Thyroid gland (tissue), 4 donors: ENCODE measurements around the gene CD37.
"Not testable (repeated sequence)": the region's sequence is repeated elsewhere in the genome, so short reads cannot be mapped to it uniquely, and the experiment has no call there.

Source experiments
- POLR2A ChIP-seq, 2 donors: fragments of 450-650 bp; IDR thresholded peaks; one replicate each; pipeline ENCODE4 v1.6.1; 2017; ENCODE audit warnings: antibody characterized with exemption in 2 of 2, mild to moderate bottlenecking in 2 of 2, moderate library complexity in 1 of 2
- TF ChIP-seq, protein P1 (sequence below), 6 experiments: fragments of 200-600 bp in 3 of 6; fragments of 450-650 bp in 3 of 6; sonication (generic) in 3 of 6; IDR thresholded peaks; one replicate each; pipeline ENCODE4 v1.5.1; 2016 to 2019; ENCODE audit warnings: antibody characterized with exemption in 6 of 6, mild to moderate bottlenecking in 2 of 6, inconsistent platforms in 1 of 6, moderate library complexity in 1 of 6

DNA sequence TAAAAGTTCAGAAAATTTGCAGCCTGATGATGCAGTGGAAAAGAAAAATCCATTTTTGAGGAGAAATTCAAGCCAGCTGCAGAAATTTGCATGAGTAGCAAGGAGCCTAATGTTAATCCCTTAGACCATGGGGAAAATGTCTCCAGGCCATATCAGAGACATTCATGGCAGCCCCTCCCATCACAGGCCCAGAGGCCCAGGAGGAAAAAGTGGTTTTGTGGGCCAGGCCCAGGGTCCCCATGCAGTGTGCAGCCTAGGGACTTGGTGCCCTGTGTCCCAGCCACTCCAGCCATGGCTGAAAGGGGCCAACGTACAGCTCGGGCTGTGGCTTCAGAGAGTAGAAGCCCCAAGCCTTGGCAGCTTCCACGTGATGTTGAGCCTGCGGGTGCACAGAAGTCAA, 47.0 kb upstream of the CD37 start:
- TF ChIP-seq, protein P1, sequence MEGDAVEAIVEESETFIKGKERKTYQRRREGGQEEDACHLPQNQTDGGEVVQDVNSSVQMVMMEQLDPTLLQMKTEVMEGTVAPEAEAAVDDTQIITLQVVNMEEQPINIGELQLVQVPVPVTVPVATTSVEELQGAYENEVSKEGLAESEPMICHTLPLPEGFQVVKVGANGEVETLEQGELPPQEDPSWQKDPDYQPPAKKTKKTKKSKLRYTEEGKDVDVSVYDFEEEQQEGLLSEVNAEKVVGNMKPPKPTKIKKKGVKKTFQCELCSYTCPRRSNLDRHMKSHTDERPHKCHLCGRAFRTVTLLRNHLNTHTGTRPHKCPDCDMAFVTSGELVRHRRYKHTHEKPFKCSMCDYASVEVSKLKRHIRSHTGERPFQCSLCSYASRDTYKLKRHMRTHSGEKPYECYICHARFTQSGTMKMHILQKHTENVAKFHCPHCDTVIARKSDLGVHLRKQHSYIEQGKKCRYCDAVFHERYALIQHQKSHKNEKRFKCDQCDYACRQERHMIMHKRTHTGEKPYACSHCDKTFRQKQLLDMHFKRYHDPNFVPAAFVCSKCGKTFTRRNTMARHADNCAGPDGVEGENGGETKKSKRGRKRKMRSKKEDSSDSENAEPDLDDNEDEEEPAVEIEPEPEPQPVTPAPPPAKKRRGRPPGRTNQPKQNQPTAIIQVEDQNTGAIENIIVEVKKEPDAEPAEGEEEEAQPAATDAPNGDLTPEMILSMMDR (IDR thresholded peaks at IDR 0.05) = not testable (repeated sequence)
- TF ChIP-seq POLR2A (IDR thresholded peaks at IDR 0.05) = not testable (repeated sequence)
